Neural cell (in vitro differentiated cells): ENCODE data around the gene MATN3.

Experiments
- CTCF ChIP-seq: fragments of 450-650 bp; IDR thresholded peaks from 2 replicates; pipeline ENCODE4 v1.5.1; 2014; ENCODE audit warnings: antibody characterized with exemption, mild to moderate bottlenecking, moderate library complexity; ENCODE audit not compliant: poor library complexity, severe bottlenecking
- EP300 ChIP-seq: fragments of 450-650 bp; conservative IDR thresholded peaks from 2 replicates; pipeline ENCODE4 v1.6.1; 2014; ENCODE audit warnings: antibody characterized with exemption, mild to moderate bottlenecking, moderate library complexity; ENCODE audit not compliant: poor library complexity, severe bottlenecking
- EZH2 ChIP-seq: fragments of 200-600, 300-800 bp; shearing (Covaris generic), sonication (generic); IDR thresholded peaks from 2 replicates; pipeline ENCODE4 v1.6.1; 2014; ENCODE audit warnings: antibody characterized with exemption, low read length, borderline replicate concordance, mild to moderate bottlenecking; ENCODE audit not compliant: insufficient read depth, poor library complexity, severe bottlenecking
- MXI1 ChIP-seq: fragments of 450-650 bp; conservative IDR thresholded peaks from 2 replicates; pipeline ENCODE4 v1.6.1; 2014; ENCODE audit warnings: antibody characterized with exemption, mild to moderate bottlenecking; ENCODE audit not compliant: poor library complexity, severe bottlenecking
- POLR2AphosphoS5 ChIP-seq: IDR thresholded peaks from 2 replicates; pipeline ENCODE4 v1.6.1; 2012
- RAD21 ChIP-seq: fragments of 450-650 bp; conservative IDR thresholded peaks from 2 replicates; pipeline ENCODE4 v1.6.1; 2014; ENCODE audit warnings: antibody characterized with exemption, mild to moderate bottlenecking, moderate library complexity
- REST ChIP-seq: IDR thresholded peaks from 2 replicates; pipeline ENCODE4 v1.6.1; 2012; ENCODE audit warnings: borderline replicate concordance
- SMC3 ChIP-seq: fragments of 450-650 bp; conservative IDR thresholded peaks from 2 replicates; pipeline ENCODE4 v1.6.1; 2014; ENCODE audit warnings: antibody characterized with exemption, mild to moderate bottlenecking, moderate library complexity; ENCODE audit not compliant: poor library complexity
- TAF1 ChIP-seq: IDR thresholded peaks from 2 replicates; pipeline ENCODE4 v1.6.1; 2012; ENCODE audit warnings: low read depth

GRCh38 chr2:19979932-19980331, 32.5 kb downstream of the MATN3 start:
- TF ChIP-seq CTCF (no peak), EZH2 (no peak), REST (no peak), TAF1 (no peak), MXI1 (no peak), RAD21 (no peak), EP300 (no peak), SMC3 (no peak), POLR2AphosphoS5 (no peak)
